ENCODE results near the gene GAB1.

The GAB1 gene

DNA sequence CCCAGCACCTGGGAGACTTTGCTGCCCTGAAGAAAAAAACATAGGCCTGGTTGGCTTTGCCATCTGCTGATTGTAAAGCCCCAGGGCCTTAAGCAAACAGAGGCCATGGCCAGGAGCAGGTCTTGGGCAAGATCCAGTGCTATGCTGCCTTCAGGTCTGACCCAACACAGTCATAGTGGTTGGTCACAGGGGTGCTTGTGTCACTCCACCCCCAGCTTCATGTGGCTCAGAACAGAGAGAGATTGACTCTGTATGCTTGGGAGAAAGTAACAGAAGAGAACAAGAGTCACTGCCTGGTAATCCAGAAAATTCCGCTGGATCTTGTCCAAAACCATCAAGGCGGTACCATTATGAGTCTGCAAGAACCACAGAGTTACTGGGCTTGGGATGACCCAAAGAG lies 152.4 kb downstream of the GAB1 start:
- DNase-seq (ENCODE audit: low read depth in 3 of 3) = no peak

DNA sequence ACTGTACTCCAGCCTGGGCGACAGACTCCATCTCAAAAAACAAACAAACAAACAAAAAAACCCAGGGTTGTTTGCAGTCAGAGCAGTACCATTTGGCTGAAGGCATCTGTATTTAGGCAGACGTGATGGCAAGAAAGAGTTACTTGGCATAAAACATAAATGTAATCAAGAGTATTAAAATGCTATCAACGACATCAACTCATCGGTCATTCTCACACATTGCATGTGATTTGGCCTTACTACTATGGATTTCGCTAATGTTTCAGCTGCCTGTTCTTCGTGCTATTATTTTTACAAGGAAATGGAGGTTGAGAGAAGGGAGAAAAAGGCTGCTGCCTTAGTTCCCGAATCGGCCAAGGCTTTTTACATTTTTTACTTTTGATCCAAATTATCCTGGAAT lies 161.3 kb downstream of the GAB1 start:
- DNase-seq (ENCODE audit: low read depth in 3 of 3) = no peak

DNA sequence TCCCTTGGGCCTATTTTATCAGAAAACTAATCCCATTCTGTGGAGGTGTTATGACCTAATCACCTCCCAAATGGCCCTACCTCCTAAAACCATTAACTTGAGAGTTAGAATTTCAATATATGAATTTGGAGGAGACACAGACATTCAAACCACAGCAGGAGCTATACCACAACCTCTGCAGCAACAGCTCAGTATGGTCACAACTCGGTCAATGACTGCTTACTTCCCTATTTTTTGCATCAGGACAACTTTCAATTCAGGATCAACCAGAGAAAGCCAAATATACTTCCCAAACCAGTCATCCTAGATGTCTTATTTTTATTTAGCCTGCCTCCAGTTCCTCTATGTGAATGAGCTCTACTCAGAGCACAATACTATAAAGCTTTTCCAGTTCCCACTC lies 165.6 kb downstream of the GAB1 start:
- no peak for DNase-seq (ENCODE audit: low read depth in 3 of 3)

DNA sequence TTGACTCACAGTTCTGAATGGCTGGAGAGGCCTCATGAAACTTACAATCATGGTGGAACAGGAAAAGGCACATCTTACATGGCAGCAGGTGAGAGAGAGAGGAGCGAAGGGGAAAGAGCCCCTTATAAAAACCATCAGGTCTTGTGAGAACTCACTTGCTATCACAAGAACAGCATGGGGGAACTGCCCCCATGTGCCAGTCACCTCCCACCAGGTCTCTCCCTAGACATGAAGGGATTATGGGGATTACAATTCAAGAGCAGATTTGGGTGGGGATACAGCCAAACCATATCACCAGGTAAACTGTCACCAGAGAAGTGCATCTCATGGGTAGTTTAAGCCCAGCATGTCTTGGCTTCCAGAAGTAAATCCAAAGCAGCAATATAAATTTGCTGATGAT lies 169.4 kb downstream of the GAB1 start:
- no peak for DNase-seq (ENCODE audit: low read depth in 3 of 3)

DNA sequence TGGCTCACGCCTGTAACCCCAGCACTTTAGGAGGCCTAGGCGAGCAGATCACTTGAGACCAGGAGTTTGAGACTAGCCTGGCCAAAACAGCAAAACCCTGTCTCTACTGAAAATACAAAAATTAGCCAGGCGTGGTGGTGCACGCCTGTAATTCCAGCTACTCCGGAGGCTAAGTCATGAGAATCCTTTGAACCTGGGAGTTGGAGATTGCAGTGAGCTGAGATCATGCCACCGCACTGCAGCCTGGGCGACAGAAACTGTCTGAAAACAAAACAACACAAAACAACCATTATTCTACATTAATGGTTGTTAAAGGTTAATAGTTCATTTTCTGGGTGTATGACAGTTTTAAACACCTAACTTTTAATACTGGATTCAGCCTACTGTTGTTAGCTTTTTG lies 175.2 kb downstream of the GAB1 start:
- no peak for DNase-seq (ENCODE audit: low read depth in 3 of 3)

DNA sequence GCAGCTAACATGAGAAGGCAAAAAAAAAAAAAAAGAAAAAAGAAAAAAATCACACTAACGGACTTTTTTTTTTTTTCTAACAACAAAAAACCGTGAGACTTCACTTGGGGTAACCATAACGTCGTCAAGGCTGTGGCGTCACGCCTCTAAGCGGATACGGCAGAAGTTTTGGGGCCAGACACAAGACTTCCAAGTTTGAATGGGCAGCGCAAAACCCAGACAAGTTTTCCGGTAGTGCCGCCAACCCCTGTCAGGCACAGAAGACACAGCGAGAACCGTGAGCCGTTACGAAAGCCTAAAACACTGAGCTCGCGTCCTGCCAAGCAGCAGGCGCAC lies 176.3 kb downstream of the GAB1 start:
- no peak for DNase-seq (ENCODE audit: low read depth in 3 of 3)

DNA sequence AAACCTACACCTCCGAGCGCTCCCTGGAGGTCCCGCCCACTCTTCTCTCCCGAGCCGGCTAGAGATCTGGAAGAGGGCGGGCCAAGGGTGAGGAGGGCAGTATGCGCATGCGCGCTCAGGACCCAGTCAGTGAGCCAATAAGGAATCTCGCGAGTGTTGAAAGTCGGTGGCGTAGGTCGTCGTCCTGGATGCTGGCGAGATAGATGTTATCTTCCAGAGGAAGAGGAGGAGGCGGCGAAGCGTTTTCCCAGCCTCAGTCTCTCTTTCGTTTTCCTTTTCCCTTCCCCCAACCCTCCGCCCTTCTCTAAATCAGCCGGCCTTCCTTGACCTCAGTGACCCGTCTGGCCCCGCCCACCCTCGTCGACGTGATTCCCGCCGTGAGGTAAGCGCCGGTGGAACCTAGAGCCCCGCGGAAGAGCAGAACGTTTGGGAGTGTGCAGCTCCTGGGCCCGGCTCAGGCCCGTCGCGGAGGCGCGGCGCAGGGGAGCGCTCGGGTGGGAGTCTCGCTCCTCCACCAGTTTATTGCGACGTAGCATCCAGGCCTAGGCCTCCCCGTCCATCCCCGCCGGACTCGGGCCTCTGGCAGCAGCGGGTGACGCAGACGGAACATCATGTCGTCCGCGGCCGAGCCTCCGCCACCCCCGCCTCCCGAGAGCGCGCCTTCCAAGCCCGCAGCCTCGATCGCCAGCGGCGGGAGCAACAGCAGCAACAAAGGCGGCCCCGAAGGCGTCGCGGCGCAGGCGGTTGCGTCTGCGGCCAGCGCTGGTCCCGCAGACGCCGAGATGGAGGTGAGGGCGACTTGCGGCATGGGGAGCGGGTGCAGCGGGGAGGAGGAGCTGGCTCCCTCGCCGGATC lies 176.9 kb downstream of the GAB1 start, which contains the start of gene SMARCA5:
Gene SMARCA5 (plus strand): TSS at position 389 of the 855 bp plus-strand sequence. CDS start 223 bp downstream, at position 612.
- peak; percentile 89 to 92 (median 89) for DNase-seq (ENCODE audit: low read depth in 3 of 3)

DNA sequence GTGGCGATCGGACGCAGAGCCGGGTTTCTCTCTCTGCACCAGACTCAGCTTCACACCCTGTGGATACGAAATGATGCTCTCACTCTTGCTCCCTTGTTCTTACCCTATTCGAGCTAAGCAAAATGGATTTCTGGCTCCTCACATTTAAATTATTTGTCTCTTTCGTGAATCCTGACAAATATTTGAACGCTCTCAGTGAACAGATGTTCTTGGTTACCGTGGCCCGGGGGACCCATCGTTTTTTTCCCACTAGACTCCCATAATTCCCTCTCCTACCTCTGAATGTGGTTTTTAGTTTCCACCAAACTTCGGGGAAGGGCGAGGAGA lies 177.5 kb downstream of the GAB1 start:
- no peak for DNase-seq (ENCODE audit: low read depth in 3 of 3)

DNA sequence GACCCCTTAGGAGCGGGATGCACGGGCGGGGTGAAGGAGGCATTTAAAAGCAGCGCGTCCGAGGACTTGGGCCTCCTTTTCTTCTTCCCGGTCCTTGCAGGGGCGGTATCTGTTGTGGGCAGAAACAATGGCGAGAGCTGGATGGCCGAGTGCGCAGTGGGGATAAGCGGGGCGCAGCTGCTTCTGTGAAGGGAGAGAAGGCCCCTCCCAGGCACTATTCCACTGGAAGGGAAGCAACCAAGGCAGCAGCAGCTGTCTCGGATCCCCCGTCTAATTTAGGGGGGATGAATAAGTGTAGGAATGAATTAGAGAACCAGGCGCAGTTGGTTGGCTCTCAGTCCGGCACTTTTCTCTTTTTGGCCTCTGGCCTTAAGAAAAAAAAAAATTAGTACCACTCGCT lies 177.8 kb downstream of the GAB1 start:
- DNase-seq (ENCODE audit: low read depth in 3 of 3) = peak in 1 of 3 experiments; percentile 2

DNA sequence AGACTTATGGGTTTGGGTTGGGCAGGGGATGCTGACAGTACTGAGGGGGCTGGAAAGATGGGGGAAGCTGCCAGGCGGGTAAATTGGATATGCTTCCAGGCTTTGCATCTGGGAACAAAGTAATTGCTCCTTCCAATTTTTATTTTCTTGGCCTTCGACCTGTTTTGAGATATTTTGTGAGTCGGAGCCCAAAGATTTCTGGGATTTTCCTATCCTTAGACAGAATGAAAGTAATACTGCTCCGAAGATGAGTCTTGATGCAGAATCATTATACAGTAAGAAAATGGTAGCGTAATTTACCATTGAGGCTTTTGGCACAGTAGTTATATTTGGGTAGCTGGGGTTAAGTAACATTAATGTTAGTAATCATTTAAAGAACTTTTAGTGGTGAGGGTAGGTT lies 178.2 kb downstream of the GAB1 start:
- no peak for DNase-seq (ENCODE audit: low read depth in 3 of 3)

DNA sequence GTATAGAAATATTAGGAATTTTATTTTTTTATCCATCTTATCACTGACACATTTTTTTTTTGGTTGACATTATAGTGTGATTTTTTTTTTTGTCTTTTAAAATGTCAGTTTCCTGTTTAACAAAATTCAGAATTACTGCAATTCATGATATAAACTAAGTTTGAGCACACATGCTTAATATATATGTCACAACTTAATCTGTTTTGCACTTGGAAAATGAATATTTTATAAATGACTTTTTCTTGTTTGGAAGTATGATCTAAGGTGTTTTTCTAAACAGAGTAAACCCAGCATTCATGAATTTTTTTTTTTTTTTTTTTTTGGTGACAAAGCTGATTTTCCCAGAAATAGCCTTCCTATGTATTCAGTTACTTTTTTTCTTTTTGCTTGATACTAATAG lies 179.2 kb downstream of the GAB1 start:
- DNase-seq (ENCODE audit: low read depth in 3 of 3) = no peak

DNA sequence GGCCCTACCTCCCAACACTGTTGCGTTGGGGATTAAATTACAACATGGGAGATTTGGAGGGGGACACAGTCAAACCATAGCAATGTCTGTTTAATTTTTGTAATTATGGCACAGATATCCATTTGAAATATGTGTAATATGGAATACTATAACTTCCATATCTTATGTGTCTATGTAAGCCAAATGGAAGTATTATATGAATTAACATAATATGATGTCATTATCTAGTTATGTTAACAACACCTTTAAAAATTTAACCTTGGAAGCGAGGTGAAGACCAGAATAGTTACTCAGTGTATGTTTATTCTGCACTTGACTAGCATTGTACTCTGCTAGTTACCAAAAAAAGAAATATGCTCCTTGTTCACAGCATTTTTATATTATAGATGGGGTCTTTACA lies 181.1 kb downstream of the GAB1 start:
- DNase-seq (ENCODE audit: low read depth in 3 of 3) = no peak

All from stimulated activated CD4-positive, alpha-beta T cell treated with anti-CD3 and anti-CD28 coated beads, TNF-alpha, amount 100 ng/mL, for 4 hours (primary cell).